ENCODE measurements around the gene FOXP1. TPM values are rescaled to one million over a fixed set of nuclear protein-coding genes. Genes with fewer than 3 reads are reported as not detected.

Gene FOXP1
- total and polyA plus RNA-seq, 2 donors (not counting 1 experiment from before 2014, with no cell fraction given), result 91.1 to 508 TPM

GRCh38 chr3:71488391-71488809, 95.1 kb downstream of the FOXP1 start:
- Mint-ChIP-seq H3K9me3 (ENCODE audit: insufficient read depth) (no peaks in the 10 kb centered on the region), H3K4me1 (peaks cover 60% of the 10 kb centered on the region), H3K27ac (peak overlapping the region; percentile 15), H3K4me3 (no peak overlapping the region), H3K27me3 (no peaks in the 10 kb centered on the region)
- Histone ChIP-seq H2AFZ (ENCODE audit: insufficient read depth, low read depth, low read length, poor library complexity, severe bottlenecking) (no peak overlapping the region), H3K36me3 (replicated peaks in 1 of 2; ENCODE audit: control extremely low read depth in 1 of 2, control insufficient read depth in 1 of 2, extremely low read depth in 1 of 2, insufficient read depth in 2 of 2, low read length in 1 of 2) (peaks cover 0 to 10% of the 10 kb centered on the region in 2 experiments), H3K79me2 (ENCODE audit: control insufficient read depth, insufficient read depth, low read length) (peaks cover 96% of the 10 kb centered on the region), H3K27ac (ENCODE audit: low read length in 2 of 2) (peak overlapping the region in 1 of 2 donors; percentile 69), H3K4me1 (ENCODE audit: control insufficient read depth in 2 of 2, insufficient read depth in 2 of 2, low read length in 2 of 2) (peaks cover 18 to 45% of the 10 kb centered on the region in 2 donors), H3K27me3 (replicated peaks in 1 of 4; ENCODE audit: control extremely low read depth in 1 of 4, control insufficient read depth in 3 of 4, insufficient read depth in 4 of 4, low read length in 3 of 4) (no peaks in the 10 kb centered on the region), H3K9ac (ENCODE audit: low read length) (no peak overlapping the region), H4K20me1 (ENCODE audit: control insufficient read depth, insufficient read depth, low read length, poor library complexity, severe bottlenecking) (no peaks in the 10 kb centered on the region), H3K4me2 (replicated peaks; ENCODE audit: low read depth, low read length, poor library complexity, severe bottlenecking) (peak overlapping the region; percentile 58), H3K9me3 (ENCODE audit: control extremely low read depth in 1 of 3, control insufficient read depth in 2 of 3, insufficient read depth in 1 of 3, low read length in 2 of 3) (peaks cover 0 to 6% (median 4%) of the 10 kb centered on the region in 3 donors), H3K4me3 (ENCODE audit: control extremely low read depth in 1 of 5, extremely low read depth in 1 of 5, insufficient read depth in 1 of 5, low read depth in 2 of 5, low read length in 4 of 5) (no peak overlapping the region)
- intact Hi-C loops (cut with micrococcal nuclease), result loop anchor here (5.0 kb wide), 1 partner anchor 46 kb away; no protein-coding TSS in a partner anchor
- TF ChIP-seq CTCF (IDR thresholded peaks at IDR 0.05) (no peak), EZH2 (IDR thresholded peaks at IDR 0.05; ENCODE audit: borderline replicate concordance, insufficient read depth, low read depth, low read length, poor library complexity, severe bottlenecking) (no peak)
- WGBS (ENCODE audit: insufficient coverage), result no CpG with 5 or more reads among the region's 6 CpGs
- CTCF ChIA-PET, result interaction anchor here (1.2 to 1.5 kb wide), 2 partner anchors 63 to 91 kb away, joined by 4 read pairs; no protein-coding TSS in a partner anchor
- POLR2A ChIA-PET, result no interaction called here
- ATAC-seq (ENCODE audit: low read depth), result no peak
- DNase-seq, result no peak

- ChIA-PET POLR2A (no interaction called here), CTCF (interaction anchor here (1.5 kb wide), 1 partner anchor 62 kb away, joined by 4 read pairs; no protein-coding TSS in a partner anchor)
- H3K4me3 Mint-ChIP-seq, result peak overlapping the region; percentile 62
- DNase-seq (peak; percentile 64), ATAC-seq (ENCODE audit: low read depth) (peak; percentile 88)
- peak overlapping the region; percentile 17 for H2AFZ ChIP-seq (ENCODE audit: insufficient read depth, low read depth, low read length, poor library complexity, severe bottlenecking)
- H3K27me3 Mint-ChIP-seq, result no peaks in the 10 kb centered on the region
- H3K27ac Mint-ChIP-seq, result peak overlapping the region; percentile 50
- H3K4me1 ChIP-seq (ENCODE audit: control insufficient read depth in 2 of 2, insufficient read depth in 2 of 2, low read length in 2 of 2), result peaks cover 19 to 45% of the 10 kb centered on the region in 2 donors
- no peaks in the 10 kb centered on the region for H4K20me1 ChIP-seq (ENCODE audit: control insufficient read depth, insufficient read depth, low read length, poor library complexity, severe bottlenecking)
- peaks cover 96% of the 10 kb centered on the region for H3K79me2 ChIP-seq (ENCODE audit: control insufficient read depth, insufficient read depth, low read length)
- H3K4me1 Mint-ChIP-seq, result peaks cover 55% of the 10 kb centered on the region
- WGBS (ENCODE audit: insufficient coverage), result 0% methylated on average over 1 of the region's 5 CpGs
- peak overlapping the region; percentile 58 for H3K4me2 ChIP-seq (replicated peaks; ENCODE audit: low read depth, low read length, poor library complexity, severe bottlenecking)
- H3K9me3 ChIP-seq (ENCODE audit: control extremely low read depth in 1 of 3, control insufficient read depth in 2 of 3, insufficient read depth in 1 of 3, low read length in 2 of 3), result peaks cover 0 to 6% (median 4%) of the 10 kb centered on the region in 3 donors
- peak overlapping the region; percentile 19 to 69 for H3K27ac ChIP-seq (ENCODE audit: low read length in 2 of 2)
- no peak for TF ChIP-seq EZH2 (IDR thresholded peaks at IDR 0.05; ENCODE audit: borderline replicate concordance, insufficient read depth, low read depth, low read length, poor library complexity, severe bottlenecking)
- TF ChIP-seq CTCF (IDR thresholded peaks at IDR 0.05), result no peak
- peak overlapping the region; percentile 10 for H3K9ac ChIP-seq (ENCODE audit: low read length)
- no peak overlapping the region for H3K4me3 ChIP-seq (ENCODE audit: control extremely low read depth in 1 of 5, extremely low read depth in 1 of 5, insufficient read depth in 1 of 5, low read depth in 2 of 5, low read length in 4 of 5)
- H3K27me3 ChIP-seq (replicated peaks in 1 of 4; ENCODE audit: control extremely low read depth in 1 of 4, control insufficient read depth in 3 of 4, insufficient read depth in 4 of 4, low read length in 3 of 4), result no peaks in the 10 kb centered on the region
- no peaks in the 10 kb centered on the region for H3K9me3 Mint-ChIP-seq (ENCODE audit: insufficient read depth)
- intact Hi-C loops (cut with micrococcal nuclease), result loop anchor here (5.0 kb wide), 1 partner anchor 45 kb away; no protein-coding TSS in a partner anchor
- peaks cover 0 to 10% of the 10 kb centered on the region in 2 experiments for H3K36me3 ChIP-seq (replicated peaks in 1 of 2; ENCODE audit: control extremely low read depth in 1 of 2, control insufficient read depth in 1 of 2, extremely low read depth in 1 of 2, insufficient read depth in 2 of 2, low read length in 1 of 2)
Measured at GRCh38 chr3:71487418-71487817, 96.1 kb downstream of the FOXP1 start.

All from B cell (primary cell).